Midbrain (tissue), 1 donor: ENCODE results near the gene LRIG1.

ENCODE experiments used
- DNase-seq: peaks from one replicate; lab custom pipeline; 2025; lab: John Stamatoyannopoulos, UW

LRIG1 gene

GRCh38 chr3:66383023-66383422, 117.8 kb downstream of the LRIG1 start:
- no peak for DNase-seq

DNA sequence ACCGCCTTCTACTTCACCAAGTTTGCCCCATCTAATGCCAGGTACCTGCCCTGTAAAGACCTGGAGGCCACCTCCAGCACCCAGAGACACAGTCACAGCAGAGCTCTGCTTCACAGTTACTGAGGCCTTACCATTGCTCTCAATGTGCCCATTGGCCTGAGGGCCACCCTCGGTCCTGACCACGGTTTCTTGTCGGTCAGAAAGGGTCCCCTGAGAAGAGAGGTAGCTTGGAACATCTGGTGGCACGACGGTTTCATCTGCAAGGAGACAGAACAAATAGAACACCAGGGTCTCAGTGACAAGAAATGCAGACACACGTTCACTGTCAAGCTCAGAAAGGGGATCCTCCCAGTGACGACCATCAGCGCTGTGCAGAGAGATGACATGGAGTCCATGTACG, 118.7 kb downstream of the LRIG1 start:
- no peak for DNase-seq

- no peak for DNase-seq
Measured at GRCh38 chr3:66381626-66382025, 119.2 kb downstream of the LRIG1 start.

DNA sequence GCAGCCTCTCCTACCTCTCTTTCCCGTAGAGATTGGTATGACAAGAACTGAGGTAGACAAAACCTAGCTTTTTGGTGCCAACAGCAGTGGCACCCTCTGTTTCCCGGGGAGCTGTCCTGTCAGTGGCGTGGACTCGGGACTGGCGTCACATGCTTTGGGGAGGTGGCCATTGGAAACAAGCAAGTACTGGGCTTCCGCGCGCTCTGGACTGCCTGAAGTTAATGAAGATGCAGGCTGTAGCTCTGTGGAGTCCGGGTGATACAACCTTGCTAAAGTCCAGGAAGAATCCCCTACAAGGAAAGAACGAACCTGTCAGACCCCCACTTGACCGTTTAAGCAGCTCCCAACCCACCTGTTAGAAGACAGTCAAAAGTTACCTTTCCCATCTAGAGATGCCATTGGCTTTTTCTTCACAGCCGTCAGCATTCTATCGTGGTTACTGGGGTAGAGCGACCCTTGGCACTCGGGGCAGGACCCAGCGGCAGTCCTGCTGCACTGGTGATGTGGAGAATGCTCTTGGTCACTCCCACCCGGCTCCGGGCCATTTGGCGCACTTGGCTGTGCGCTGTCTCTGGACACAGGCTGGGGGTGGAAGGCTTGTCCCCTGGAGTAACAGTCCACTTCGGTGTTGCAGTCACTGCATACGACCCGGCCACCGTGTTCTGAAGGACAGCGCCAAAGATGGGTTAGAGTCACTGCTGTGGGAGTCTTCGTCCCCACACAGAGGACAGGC, 120.5 kb downstream of the LRIG1 start:
- no peak for DNase-seq

DNA sequence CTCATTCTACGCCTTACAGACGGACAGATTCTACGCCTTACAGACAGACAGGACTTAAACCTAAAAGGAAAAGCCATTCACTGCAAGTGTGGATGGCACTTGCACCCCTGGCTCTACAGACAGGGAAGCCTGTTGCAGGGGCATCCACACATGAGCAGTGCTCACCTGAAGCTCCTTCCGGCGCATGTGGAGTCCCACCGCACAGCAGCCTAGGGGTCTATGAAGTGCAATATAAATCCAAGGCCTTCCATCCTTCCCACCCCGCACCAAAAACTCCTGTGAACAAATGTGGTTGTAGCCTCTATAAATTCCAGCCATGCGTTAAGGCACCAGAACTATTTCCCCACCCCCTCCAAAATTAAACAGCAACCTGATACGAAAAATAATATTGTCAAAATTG, 121.3 kb downstream of the LRIG1 start:
- no peak for DNase-seq

- DNase-seq: no peak
Measured at GRCh38 chr3:66378256-66378655, 122.6 kb downstream of the LRIG1 start.

GRCh38 chr3:66377800-66378199, 123.0 kb downstream of the LRIG1 start:
- no peak for DNase-seq

DNA sequence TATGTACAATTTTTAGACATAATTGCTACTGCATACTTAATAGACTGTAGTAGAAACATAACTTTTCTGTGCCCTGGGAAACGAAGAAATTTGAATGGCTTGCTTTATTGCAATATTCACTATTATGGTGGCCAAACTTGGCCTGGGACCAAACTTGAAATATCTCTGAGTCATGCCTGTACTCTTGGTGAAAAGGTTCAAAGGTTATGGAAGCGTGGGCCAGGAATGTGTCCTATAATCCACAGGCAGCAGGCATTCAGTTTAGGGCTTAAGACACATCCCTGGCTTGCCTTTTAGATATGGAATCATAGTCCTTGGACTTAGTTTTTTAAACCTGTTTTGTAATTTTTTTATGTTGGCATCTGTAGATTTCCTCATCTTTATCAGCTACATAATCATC, 124.3 kb downstream of the LRIG1 start:
- DNase-seq: no peak

- DNase-seq: no peak
Measured at GRCh38 chr3:66372681-66373350, 128.0 kb downstream of the LRIG1 start.

DNA sequence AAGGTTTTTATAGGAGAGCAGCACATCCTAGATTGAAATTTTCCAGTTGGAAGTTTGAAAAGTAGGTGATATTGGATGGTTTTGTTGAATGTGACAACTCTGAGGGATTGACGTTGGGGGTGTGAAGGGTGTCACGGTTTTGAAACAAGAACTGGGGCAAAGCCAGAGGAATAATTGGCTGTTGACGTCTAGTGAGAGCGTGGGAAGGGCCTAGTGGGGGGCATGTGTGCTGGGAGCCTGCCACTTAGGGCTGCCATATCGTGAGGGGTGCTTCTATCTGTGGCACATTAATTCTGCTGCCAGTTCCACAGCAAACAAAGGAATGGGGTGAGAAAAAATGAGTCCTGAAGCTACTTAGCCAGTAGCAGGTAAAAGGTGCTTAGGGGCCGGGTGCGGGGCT, 129.4 kb downstream of the LRIG1 start:
- DNase-seq: no peak

DNA sequence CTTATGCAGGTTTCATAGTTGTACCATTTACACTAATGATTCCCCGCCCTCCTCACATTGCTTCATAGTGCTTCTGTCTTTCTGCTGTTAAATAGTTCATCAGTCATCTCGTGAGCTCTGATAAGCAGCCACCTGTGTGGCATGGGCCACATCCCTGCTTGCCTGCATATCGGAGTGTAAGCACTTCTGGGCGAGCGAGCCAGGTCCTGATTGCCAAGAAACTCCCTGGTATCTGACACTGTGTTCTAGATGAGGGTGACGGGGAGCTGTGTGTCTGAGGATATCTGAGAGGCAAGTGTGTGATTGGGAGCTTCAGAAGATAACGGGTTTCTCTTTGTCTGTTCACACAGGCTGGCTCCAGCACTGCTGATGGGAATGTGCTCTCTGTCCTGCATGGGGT, 130.6 kb downstream of the LRIG1 start:
- DNase-seq: no peak

DNA sequence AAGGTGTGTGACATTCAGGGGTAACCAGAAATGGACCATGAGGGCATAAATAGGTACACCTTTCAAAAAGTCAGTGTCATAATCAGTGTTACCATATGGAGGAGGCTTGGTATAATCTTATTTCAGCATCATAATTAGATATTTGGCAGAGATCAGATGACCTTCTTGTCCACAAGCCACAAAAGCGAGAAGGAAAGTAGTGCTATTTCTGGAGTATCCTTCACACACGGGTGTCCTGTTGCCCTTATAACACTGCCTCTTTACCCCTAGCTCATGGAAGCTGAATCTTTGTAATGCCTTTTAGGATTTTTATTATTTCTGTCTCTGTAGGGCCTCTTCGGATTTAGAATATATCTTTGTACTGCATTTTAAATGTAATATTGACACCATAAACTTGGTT, 132.8 kb downstream of the LRIG1 start:
- DNase-seq: no peak

DNA sequence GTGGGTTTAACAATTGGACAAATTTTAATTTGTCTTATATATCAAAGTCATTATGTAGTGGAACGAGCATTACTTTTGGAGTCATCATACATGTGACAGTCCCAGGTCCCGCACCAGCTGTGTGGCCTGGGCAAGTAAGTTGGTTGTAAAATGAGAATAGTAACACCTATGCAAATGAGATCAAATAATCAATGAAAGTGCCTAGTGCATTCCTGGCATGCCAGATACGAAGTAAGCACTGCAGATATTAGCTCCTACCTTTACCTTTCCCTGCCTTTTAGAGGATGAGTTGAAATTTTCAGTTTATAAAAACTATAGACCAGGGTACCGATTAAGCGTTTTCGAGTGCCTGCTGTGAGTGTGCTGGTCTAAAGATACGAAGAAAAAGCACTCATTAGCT, 134.1 kb downstream of the LRIG1 start:
- DNase-seq: no peak

- no peak for DNase-seq
Measured at GRCh38 chr3:66365080-66365479, 135.7 kb downstream of the LRIG1 start.

DNA sequence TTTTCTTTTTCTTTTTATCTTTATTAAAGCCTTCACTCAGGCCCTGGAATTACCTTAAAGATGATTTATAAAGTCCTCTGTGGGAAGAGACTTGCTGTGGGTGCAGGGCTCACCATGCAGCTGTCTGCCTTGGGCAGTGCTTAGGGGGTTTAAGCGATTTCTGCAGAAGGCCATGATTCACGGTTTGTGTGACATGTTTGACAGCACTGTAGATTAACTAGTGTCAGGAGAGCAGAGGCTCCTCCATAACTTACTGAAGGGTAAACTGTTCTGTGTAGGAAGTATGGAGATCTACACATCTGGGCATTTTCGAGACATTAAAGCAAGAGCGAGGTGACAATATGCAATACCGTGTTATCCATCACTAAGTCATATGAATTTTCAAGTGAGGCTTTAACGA, 137.7 kb downstream of the LRIG1 start:
- no peak for DNase-seq

DNA sequence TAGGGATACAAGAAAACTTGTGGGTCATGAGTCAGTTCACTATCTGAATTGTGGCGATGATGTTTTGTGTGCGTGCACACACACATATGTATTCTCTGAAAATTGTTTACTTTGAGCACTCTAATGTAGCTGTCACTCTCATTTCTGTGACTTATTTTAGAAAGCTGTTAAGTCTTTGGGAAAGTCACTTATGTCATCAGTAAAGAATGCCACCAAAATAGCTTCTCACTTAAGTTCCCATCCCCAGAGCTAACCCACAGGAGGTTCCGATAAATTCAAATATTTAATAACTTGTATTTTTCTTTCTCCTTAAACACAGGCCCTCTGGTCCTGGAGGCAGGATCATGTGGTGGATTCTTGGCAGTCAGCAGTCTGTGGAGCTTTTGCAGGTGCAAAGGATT, 138.3 kb downstream of the LRIG1 start:
- DNase-seq: no peak

DNA sequence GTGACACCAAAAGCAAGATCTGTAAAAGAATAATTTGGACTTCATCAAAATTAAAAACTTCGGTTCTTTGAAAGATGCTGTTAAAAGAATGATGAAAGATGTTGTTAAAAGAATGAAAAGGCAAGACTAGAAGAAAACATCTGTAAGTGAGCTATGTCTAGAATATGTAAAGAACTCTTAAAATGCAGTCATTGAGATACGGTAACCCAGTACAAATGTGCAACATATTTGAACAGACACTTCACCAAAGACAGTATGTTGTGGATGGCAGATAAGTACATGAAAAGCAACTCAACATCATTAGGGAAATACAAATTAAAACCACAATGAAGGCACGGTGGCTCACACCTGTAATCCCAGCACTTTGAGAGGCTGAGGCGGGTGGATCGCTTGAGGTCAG, 139.5 kb downstream of the LRIG1 start:
- DNase-seq: no peak

- DNase-seq: no peak
Measured at GRCh38 chr3:66355997-66356396, 144.8 kb downstream of the LRIG1 start.

- no peak for DNase-seq
Measured at GRCh38 chr3:66355394-66355793, 145.4 kb downstream of the LRIG1 start.

DNA sequence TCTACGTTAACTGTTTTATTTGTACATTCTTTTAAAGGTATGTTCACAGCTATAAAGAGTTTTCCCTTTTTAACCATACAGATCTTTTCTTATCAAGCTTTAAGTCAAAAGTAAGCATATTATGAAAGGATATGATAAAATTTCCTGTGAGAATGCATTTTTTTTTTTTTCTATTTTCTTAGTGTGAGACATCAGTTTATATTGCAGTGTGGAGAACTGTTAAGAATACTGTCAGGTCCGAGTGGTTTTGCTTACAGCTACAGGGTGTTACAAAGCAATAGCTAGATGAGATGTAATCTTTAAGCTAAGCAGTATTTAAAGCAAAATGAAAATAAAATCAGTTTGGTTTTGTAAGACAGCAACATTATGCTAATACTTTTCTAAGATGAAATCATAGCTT, 146.8 kb downstream of the LRIG1 start:
- no peak for DNase-seq

DNA sequence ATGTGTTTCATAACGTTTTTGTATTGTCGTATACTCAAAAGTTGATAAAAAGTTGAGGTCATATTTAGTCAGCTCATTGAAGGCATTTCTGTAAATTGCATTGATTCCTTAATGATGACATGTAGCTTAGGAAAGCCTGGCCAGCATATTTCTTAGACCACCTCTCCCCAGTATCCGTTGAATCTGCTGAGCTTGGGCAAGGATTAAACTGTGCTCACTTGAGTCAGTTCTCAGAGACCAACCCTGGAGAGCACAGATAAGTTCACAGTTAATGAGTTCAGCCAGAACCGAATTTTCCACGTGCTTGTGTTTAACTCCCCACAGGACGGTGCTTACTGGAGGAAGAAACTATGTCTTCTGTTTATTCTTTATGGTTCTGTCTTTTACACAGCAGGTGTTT, 147.3 kb downstream of the LRIG1 start:
- DNase-seq: no peak

GRCh38 chr3:66353039-66353438, 147.8 kb downstream of the LRIG1 start:
- no peak for DNase-seq

DNA sequence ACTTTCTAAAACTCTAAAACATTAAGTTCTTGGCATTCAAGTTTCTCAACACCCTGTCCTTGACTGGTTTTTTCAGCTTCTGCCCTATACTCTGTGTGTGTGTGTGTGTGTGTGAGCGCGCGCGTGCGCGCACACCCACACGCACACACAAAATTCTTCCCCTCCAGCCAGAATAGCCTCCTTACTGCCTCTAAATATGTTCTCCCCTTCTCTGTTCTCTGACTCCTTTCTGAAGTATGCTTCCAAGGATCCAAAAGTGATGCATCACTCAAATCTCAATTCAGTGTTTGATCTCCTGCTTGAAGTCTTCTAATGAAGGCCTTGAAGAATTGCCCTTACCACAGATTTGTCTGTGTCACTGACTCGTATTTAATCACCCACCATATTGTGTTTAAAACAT, 150.2 kb downstream of the LRIG1 start:
- no peak for DNase-seq

DNA sequence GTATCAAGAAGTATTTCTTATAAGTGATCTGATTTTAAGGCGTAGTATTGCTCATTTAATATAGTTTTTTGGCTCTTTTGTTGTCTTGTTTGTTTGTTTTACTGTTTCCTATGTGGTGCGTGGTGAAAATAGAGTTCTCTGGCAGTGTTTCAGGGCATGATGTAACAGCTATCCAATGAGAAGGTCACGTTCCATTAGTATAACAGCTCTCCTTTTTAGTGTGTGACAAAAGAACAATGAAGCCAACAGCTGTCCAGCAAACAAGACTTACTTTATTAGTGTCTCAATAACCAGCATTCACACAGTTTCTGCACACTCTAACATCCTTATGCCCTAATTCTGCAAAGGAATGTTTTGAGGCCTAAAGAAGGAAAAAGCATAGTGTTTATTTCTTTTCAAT, 152.1 kb downstream of the LRIG1 start:
- DNase-seq: peak; percentile 83
